Heart left ventricle (tissue), 16 donors: Measurements from ENCODE around the gene MYO16. TPM values are rescaled to one million over a fixed set of nuclear protein-coding genes. Genes with fewer than 3 reads are reported as not detected.

Source experiments
- ATAC-seq, 4 donors: fragments of 200-7000 bp; cut with Tn5 transposase; one replicate each; pipeline ENCODE4 v1.9.1; 2020 to 2022; ENCODE audit warnings: moderate library complexity in 4 of 4, mild to moderate bottlenecking in 3 of 4, moderate number of reproducible peaks in 1 of 4
- DNase-seq, 5 donors: peaks; one replicate each; pipeline ENCODE4 v3.0.0-alpha.2; 2020
- H3K27ac ChIP-seq, 12 donors: fragments of 200-600 bp; sonication (generic) in 4 of 12; one replicate each; pipeline versions ENCODE4 v1.5.0 to v1.8.0; 2016 to 2022; ENCODE audit warnings: mild to moderate bottlenecking in 2 of 12
- H3K27me3 ChIP-seq, 9 donors: fragments of 200-600 bp; sonication (generic) in 2 of 9; one replicate each; pipeline versions ENCODE4 v1.5.1 to v1.8.0; 2016 to 2022; ENCODE audit warnings: mild to moderate bottlenecking in 3 of 9
- H3K36me3 ChIP-seq, 9 donors: fragments of 200-600 bp; sonication (generic) in 2 of 9; one replicate each; pipeline versions ENCODE4 v1.5.0 to v1.8.0; 2018 to 2022; ENCODE audit warnings: mild to moderate bottlenecking in 2 of 9
- H3K4me1 ChIP-seq, 12 donors: fragments of 200-600 bp; sonication (generic) in 4 of 12; one replicate each; pipeline versions ENCODE4 v1.5.0 to v1.8.0; 2016 to 2022; ENCODE audit warnings: mild to moderate bottlenecking in 3 of 12
- H3K4me3 ChIP-seq, 12 donors: fragments of 200-600 bp; sonication (generic) in 4 of 12; one replicate each; pipeline versions ENCODE4 v1.5.0 to v1.8.0; 2017 to 2022; ENCODE audit warnings: mild to moderate bottlenecking in 9 of 12, moderate library complexity in 4 of 12
- H3K9me3 ChIP-seq, 12 donors: fragments of 200-600 bp; sonication (generic) in 4 of 12; one replicate each; pipeline versions ENCODE4 v1.5.0 to v1.8.0; 2016 to 2022; ENCODE audit warnings: mild to moderate bottlenecking in 1 of 12
- CTCF ChIP-seq, 12 donors: fragments of 200-600 bp; sonication (generic) in 4 of 12; IDR thresholded peaks; one replicate each; pipeline versions ENCODE4 v1.5.0 to v1.8.0; 2018 to 2022; ENCODE audit warnings: antibody characterized with exemption in 12 of 12, mild to moderate bottlenecking in 5 of 12
- POLR2A ChIP-seq, 2 donors: fragments of 450-650 bp; IDR thresholded peaks; one replicate each; pipeline ENCODE4 v1.6.1; 2017; ENCODE audit warnings: antibody characterized with exemption in 2 of 2, mild to moderate bottlenecking in 2 of 2, moderate library complexity in 2 of 2
- WGBS, 4 donors: extraction: QIAGEN DNeasy Blood & Tissue Kit in 2 of 4; methylation state at CpG; one replicate each; pipeline versions ENCODE4 v1.1.5 to v1.1.7; 2013 to 2018; 5-methylcytosine and 5-hydroxymethylcytosine counted together
- intact Hi-C, 10 donors: fragments of 100-400 bp; cut with DNase I; formaldehyde crosslinking; loops; one replicate each; pipeline versions ENCODE4 v1.11.1 to v1.14.2; 2022
- polyA plus RNA-seq, 2 donors: library from polyadenylated mRNA; stranded (reverse); fragments of 200-250 nt; gene quantifications; one replicate each; pipeline ENCODE4 v1.2.3, GENCODE V29; 2013
- total RNA-seq, 9 donors: library from RNA; depleted of rRNA in 2 of 9; stranded (reverse); fragments of >200 nt in 2 of 9; fragmentation: NEBNext Ultra II Directional in 3 of 9; extraction: Animal tissue kit (Norgen Biotek cat#: 25700) in 3 of 9; gene quantifications; one replicate each; pipeline versions ENCODE4 v1.1.0 to v1.2.4, GENCODE V29; 2016 to 2023
- donor health status: ischemic (EF 13 %, LVEDD 7.1; RV severe dilation, severe dysfunction).
- donor health status: healthy with polysubstance abuse.
- donor health status: DM: no; HTN: yes; CAD: no.
- donor health status: DM: no; HTN: no; CAD: no.
- donor health status: ischemic (EF 25% LVEDD 6.9; RV normal size, moderate dysfunction).
- donor health status: ischemic (EF 25% LVEDD 5.7; RV mildly dilated, moderate dysfunction).
- donor health status: healthy.
- donor health status: DM: yes; HTN: yes; CAD: no.
- donor health status: ischemic (EF 35%, LVEDD 5.7; RV mildly dilated, moderate dysfunction).
- donor health status: nonischemic (EF 11% LVEDD 7.7; RV severe dilation, severe dysfunction).
- donor health status: DM: yes; HTN: yes; CAD: no.
- donor health status: PGD.
- donor health status: ischemic (EF 29% LVEDD 5.4; RV normal size, mild dysfunction).
- donor health status: nonischemic (EF 23%, LVEDD 6.1; RV moderate dilation, normal function).

The MYO16 gene
- total and polyA plus RNA-seq, 11 donors = 0.16 to 5.2 (median 0.81) TPM

GRCh38 chr13:109000207-109000606, 370.8 kb downstream of the MYO16 start:
- Histone ChIP-seq H3K27ac (no peak overlapping the region), H3K4me1 (no peaks in the 10 kb centered on the region), H3K36me3 (no peaks in the 10 kb centered on the region), H3K27me3 (no peaks in the 10 kb centered on the region), H3K9me3 (no peaks in the 10 kb centered on the region), H3K4me3 (no peak overlapping the region)
- DNase-seq (no peak), ATAC-seq (no peak)
- intact Hi-C loops = no loop called here
- TF ChIP-seq POLR2A (IDR thresholded peaks at IDR 0.05) (no peak), CTCF (IDR thresholded peaks at IDR 0.05) (no peak)
- WGBS, 4 donors = 68 to 76% (median 70%) methylated on average over 2 of the region's 2 CpGs

GRCh38 chr13:109002934-109003333, 373.5 kb downstream of the MYO16 start:
- Histone ChIP-seq H3K9me3 (no peaks in the 10 kb centered on the region), H3K4me3 (no peak overlapping the region), H3K4me1 (no peaks in the 10 kb centered on the region), H3K27me3 (no peaks in the 10 kb centered on the region), H3K36me3 (no peaks in the 10 kb centered on the region), H3K27ac (no peak overlapping the region)
- no peak for TF ChIP-seq POLR2A (IDR thresholded peaks at IDR 0.05)
- TF ChIP-seq CTCF (IDR thresholded peaks at IDR 0.05) = no peak
- intact Hi-C loops = no loop called here
- no peak for DNase-seq
- WGBS, 4 donors = 79 to 92% (median 82%) methylated on average over 2 of the region's 2 CpGs
- ATAC-seq = no peak

DNA sequence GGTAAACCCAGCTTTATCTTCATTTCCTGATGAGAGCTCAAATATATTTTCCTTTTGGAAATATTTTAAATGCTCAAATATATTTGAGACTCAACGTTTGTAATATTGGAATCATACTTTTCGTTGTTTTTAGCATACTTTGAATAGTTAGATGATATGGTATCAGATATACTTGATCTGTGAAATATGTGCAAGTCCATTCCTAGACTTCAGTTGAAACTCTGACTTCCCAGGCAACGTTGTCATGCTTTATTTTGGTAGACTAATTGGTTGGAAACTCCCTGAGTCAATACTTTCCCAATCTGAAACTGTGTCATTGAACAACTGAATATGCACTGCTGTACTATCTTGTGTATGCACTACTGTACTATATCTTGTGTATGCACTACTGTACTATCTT, 378.5 kb downstream of the MYO16 start:
- ATAC-seq (no peak), DNase-seq (no peak)
- no peak overlapping the region for H3K27ac ChIP-seq
- intact Hi-C loops = no loop called here
- H3K27me3 ChIP-seq = no peaks in the 10 kb centered on the region
- no peaks in the 10 kb centered on the region for H3K9me3 ChIP-seq
- H3K36me3 ChIP-seq = no peaks in the 10 kb centered on the region
- 56 to 68% (median 64%) methylated on average over 3 of the region's 3 CpGs for WGBS, 4 donors
- no peak overlapping the region for H3K4me3 ChIP-seq
- H3K4me1 ChIP-seq = no peaks in the 10 kb centered on the region
- TF ChIP-seq CTCF (IDR thresholded peaks at IDR 0.05) (no peak), POLR2A (IDR thresholded peaks at IDR 0.05) (no peak)

GRCh38 chr13:109009756-109010155, 380.3 kb downstream of the MYO16 start:
- H3K27ac ChIP-seq = no peak overlapping the region
- intact Hi-C loops = no loop called here
- DNase-seq (no peak), ATAC-seq (no peak)
- H3K4me3 ChIP-seq = no peak overlapping the region
- H3K4me1 ChIP-seq = no peaks in the 10 kb centered on the region
- TF ChIP-seq CTCF (IDR thresholded peaks at IDR 0.05) = no peak
- H3K36me3 ChIP-seq = no peaks in the 10 kb centered on the region
- no peaks in the 10 kb centered on the region for H3K27me3 ChIP-seq
- H3K9me3 ChIP-seq = peaks cover 0 to 4% (median 0%) of the 10 kb centered on the region in 12 donors
- WGBS, 4 donors = 85 to 90% (median 88%) methylated on average over 4 of the region's 4 CpGs
